ENCODE results near the gene SNX13.

GRCh38 chr7:17870406-17870805 lies 69.9 kb downstream of the SNX13 start:
- TF ChIP-seq, protein P1, sequence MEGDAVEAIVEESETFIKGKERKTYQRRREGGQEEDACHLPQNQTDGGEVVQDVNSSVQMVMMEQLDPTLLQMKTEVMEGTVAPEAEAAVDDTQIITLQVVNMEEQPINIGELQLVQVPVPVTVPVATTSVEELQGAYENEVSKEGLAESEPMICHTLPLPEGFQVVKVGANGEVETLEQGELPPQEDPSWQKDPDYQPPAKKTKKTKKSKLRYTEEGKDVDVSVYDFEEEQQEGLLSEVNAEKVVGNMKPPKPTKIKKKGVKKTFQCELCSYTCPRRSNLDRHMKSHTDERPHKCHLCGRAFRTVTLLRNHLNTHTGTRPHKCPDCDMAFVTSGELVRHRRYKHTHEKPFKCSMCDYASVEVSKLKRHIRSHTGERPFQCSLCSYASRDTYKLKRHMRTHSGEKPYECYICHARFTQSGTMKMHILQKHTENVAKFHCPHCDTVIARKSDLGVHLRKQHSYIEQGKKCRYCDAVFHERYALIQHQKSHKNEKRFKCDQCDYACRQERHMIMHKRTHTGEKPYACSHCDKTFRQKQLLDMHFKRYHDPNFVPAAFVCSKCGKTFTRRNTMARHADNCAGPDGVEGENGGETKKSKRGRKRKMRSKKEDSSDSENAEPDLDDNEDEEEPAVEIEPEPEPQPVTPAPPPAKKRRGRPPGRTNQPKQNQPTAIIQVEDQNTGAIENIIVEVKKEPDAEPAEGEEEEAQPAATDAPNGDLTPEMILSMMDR (conservative IDR thresholded peaks at IDR 0.05 in 1 of 2, IDR thresholded peaks at IDR 0.05 in 1 of 2; ENCODE audit: extremely low read depth in 1 of 2, insufficient read depth in 1 of 2, low read depth in 1 of 2, low read length in 2 of 2): no peak
- TF ChIP-seq EZH2 (IDR thresholded peaks at IDR 0.05; ENCODE audit: borderline replicate concordance, low read length): no peak

All from mammary epithelial cell (primary cell).